HT-29 (cell line): ENCODE measurements around the gene SMYD3. TPM values are rescaled to one million over a fixed set of nuclear protein-coding genes. Genes with fewer than 3 reads are reported as not detected.

Experiments used
- DNase-seq: peaks from one replicate; pipeline ENCODE4 v3.0.0-alpha.2; 2015; ENCODE audit warnings: low spot score
- total RNA-seq: library from RNA; depleted of rRNA; stranded (reverse); fragments of >200 nt; shearing (Covaris generic); gene quantifications from 2 replicates; pipeline ENCODE4 v1.2.3, GENCODE V29; 2014

SMYD3 gene
- total RNA-seq, 1 experiment from 2014 or later = 24.3 TPM

DNA sequence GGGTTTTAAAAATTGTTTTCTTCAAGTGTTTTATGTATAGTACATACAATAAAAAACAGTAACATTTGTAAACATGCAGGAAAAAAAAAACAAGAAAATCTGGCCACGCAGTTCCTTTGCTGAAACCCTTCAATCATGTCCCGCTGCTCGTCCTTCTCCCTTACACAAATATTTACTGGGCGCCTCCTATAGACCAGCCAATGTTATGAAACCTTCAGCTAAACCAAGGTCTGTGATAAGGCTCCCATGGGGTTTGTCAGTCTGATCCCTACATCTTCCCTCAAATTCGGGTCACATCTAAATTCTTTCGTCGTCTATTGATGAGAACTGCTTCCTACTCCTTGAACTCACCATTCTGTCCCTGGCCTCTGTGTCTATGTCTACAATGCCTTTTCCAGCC, 583.9 kb downstream of the SMYD3 start:
- DNase-seq = no peak

DNA sequence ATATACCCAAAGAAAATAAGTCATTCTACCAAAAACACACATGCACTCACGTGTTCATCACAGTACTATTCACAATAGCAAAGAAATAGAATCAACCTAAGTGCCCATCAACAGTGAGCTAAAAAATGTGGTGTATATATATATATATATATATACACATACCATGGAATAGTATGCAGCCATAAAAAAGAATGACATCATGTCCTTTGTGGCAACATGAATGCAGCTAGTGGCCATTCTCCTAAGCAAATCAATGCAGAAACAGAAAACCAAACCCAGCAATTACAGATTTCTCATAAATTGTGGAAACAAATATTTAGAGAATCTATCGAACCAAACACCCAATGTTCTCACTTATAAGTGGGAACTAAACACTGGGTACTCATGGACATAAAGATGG, 585.7 kb downstream of the SMYD3 start:
- DNase-seq = no peak

DNA sequence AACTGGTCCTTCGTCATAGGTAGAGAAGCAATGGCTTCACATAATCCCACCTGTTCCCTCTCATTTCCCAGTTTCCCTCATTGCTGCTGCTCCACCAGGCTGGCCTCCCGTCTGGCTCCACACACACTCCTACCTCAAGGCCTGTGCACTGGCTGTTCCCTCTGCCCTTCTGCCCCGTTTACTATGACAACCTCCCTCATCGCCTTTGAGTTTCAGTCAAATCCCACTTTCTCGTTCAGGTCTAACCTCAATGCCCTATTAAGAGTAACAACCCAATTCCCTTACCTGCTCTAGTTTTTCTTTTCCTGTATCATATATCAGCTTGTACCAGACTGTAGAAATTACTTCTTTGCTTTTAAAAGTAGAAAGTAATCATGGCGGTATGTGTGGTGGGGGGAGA, 589.7 kb downstream of the SMYD3 start:
- no peak for DNase-seq

DNA sequence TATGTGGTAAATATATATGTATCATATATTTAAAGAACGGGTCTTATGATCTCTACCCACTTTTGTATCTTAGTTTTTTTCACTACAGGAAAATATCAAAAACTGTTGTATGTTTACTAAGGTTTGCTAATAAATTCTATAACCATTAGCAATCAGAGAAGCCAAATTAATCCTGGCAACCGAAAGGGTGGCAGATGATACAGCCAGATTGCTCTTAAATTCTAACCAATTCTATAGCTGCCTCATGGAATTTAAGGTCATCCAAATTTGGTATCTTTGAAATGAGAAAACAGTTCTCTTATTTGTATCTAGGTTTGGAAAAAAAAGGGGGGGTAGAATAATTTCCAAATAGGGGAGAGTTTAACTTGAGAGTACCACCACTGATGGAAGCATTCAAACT, 591.2 kb downstream of the SMYD3 start:
- DNase-seq = no peak

DNA sequence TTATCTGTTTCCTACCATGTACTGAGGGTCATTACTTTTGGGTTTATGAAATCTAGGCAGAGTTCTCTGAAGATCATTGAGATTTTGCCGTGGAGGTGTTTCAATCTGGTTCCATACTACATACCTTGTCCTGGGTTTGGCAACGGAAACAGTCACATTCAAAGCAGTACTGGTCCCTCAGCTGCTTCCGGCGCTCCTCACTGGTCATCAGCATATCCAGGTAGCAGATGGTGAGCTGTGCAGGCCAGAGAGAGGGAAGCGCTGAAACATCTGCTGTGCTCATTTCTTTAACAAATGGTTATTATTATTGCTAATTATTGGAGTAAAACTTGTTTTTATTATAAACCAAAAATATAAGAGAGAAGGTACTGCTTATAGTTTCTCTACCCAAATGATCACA, 591.7 kb downstream of the SMYD3 start:
- no peak for DNase-seq

DNA sequence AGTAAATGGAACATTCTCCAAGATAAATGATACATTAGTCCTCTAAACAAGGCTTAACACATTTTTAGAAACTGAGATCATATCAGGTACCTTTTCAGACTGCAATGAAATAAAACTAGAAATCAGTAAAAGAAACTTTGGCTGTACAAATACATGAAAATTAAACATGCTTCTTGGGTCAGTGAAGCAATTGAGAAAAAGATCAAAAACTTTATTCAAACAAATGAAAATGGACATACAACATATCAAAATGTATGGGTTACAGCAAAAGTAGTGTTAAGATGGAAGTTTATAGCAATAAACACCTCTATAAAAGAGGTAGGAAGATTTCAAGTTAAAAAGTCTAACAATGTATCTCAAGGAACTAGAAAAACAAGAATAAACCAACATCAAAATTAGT, 598.5 kb downstream of the SMYD3 start:
- no peak for DNase-seq

DNA sequence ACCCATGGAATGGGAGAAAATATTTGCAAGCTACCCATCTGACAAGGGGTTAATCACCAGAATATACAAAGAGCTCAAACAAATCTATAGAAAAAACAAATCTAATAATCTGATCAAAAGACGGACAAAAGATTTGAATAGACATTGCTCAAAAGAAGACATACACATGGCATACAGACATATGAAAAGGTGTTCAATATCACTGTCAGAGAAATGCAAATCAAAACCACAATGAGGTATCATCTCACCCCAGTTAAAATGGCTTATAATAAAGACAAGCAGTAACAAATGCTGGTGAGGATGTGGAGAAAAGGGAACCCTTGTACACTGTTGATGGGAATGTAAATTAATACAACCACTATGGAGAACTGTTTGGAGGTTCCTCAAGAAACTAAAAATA, 600.9 kb downstream of the SMYD3 start:
- DNase-seq = no peak

DNA sequence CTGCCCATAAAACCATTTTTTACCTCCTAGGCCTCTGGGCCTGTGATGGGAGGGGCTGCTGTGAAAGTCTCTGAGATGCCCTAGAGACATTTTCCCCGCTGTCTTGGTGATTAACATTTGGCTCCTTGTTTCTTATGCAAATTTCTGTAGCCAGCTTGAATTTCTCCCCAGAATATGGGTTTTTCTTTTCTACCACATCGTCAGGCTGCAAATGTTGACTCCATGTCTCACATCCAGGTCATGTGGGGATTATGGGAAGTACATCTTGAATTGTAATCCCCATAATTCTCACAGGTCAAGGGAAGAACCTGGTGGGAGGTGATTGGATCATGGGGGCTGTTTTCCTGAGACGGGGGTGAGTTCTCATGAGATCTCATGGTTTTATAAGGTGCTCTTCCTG, 603.2 kb downstream of the SMYD3 start:
- DNase-seq = no peak

DNA sequence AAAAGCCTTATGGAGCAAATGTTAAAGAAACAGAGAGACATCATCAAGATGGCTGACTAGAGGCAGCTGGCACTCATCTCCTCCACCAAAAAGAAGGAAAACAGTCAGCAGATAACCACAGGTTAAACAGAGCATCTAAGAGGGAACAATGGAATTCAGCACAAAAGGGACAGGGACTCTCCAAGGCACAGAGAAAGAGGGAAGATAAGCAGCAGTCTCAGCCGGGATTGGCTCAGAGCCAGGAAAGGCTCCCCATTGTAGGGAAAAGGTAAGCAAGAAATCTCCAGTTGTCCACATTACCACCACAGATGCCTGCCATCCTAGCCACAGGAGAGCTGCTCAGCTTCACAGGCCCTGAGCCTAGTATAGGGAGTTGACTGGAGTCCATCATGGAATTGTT, 605.5 kb downstream of the SMYD3 start:
- no peak for DNase-seq

DNA sequence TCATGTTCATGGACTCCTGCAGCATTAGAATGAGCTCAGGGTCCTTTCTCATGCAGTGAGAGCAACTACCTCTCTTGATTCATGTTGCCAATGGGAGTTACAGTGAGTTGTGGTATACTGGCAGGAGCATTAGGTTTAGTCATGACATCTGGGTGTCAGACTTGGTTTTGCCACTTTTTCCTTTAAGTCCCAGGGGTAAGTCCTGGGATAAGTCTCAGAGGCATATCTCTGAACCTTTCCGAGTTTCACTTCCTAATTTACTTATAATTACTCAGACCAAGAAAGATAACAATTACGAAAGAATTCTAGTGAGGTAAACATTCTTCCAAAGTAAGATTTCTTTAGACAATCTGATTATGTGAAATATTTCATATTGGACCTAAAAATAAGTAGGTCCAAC, 606.0 kb downstream of the SMYD3 start:
- DNase-seq = no peak

DNA sequence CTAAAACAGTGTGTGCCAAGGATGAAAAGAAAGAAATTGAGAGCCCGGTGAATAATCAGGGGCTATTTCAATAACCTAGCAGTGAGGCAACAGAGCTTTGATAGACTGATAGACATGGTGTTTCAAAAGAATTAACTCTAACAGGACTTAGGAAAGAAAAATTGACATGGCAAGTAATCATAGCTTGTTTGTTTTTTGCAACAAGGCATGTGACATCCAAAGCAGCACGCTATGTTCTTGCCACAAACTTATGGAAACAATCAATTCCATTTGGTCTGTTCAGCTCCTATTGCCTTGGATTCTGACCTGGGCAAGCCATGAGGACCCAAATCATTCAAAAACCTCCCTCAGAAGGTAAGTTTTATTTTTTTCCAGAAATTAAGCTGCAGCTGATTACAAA, 608.5 kb downstream of the SMYD3 start:
- no peak for DNase-seq

DNA sequence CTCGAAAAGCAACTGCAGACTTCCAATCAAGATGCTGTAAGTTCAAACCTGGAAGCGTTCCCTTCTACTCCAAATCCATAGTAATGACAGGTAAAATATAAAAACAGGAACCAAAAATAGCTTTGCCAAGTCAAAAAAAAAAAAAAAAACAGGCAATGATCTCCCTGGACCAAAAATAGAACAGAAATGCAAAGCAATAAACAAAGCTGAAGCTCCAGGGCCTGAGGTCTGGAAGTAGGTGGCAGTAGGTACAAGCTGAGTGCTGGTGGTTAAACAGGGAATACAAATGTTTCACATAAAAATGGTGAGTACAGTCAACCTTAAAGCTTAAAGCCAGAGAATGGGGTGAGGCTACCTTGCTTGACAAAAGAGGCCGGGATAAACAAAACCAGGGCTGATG, 610.8 kb downstream of the SMYD3 start:
- DNase-seq = no peak

DNA sequence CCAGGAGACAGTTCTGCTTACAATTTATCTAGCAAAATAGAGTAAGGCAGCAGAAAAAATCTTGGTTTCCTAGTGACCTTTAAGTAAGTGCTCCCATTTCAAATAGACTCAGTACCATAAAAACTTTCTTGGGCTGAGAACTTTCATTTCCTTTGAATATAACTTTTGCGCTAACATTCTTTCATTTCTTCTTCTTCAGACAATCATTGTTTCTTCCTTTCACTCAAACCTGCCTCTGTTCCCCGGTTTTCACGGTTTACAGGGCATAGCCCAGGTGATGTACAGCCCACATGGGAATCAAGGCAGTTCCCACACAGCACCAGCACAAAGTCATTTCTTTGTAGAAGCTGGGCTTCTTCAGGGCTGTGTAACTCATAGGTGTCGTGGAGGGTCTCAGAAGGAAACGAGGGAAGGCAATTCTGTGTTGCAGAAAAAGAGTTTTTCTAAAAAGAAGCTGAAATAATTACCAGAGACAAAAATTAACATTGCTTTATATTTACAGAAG, 611.6 kb downstream of the SMYD3 start:
- DNase-seq = no peak

DNA sequence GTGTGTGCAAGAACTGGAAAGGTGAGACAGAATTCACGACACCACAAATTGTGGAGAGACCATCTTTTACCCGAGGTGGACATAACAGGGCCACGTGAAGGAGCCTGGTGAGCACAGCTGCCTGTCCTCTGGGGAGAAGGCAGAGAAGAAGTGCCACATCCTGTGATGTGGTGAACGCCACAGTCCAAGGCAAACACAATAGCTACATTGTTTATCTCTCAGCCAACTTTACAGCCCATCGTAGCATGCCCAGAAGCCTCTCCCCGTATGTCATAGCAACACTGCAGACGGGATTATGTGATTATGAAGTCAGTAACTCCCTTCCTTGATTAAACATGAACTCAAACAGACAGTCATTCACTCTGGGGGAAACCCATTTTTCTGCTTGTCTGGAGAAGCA, 612.2 kb downstream of the SMYD3 start:
- no peak for DNase-seq

DNA sequence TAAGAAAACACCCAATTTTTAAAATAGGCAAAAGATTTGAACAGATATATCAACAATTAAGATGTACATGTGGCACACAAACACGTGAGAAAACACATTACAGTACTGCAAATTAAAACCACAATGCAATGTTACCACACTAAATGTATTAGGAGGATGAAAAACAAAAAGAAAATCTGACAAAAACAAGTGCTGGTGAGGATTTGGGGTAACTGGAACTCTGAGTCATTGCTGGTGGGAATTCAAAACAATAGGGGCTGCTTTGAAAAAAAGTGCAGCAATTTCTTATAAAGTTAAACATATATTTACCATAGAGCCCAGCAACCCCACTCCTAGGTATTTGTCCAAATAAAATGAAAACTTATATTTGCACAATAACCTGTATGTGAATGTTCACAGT, 614.1 kb downstream of the SMYD3 start:
- DNase-seq = no peak

DNA sequence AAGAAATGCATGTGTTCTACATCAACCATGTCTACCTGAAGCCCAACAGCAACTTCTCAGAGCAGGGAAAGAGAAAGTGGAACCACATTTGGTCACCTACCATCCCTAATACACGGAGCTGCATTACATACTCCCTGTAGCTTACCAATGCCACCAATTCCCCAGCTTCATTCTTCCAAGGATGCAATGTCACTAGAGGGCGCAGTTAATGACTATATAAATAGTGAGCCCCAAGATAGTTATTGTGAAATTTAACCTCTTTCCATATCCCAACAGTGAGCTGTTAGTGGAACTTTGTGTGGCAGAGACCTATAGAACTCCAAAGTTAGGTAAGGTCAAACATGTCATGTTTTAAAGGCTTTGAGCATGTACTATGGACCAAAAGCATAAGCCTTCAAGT, 618.3 kb downstream of the SMYD3 start:
- DNase-seq = peak; percentile 70

DNA sequence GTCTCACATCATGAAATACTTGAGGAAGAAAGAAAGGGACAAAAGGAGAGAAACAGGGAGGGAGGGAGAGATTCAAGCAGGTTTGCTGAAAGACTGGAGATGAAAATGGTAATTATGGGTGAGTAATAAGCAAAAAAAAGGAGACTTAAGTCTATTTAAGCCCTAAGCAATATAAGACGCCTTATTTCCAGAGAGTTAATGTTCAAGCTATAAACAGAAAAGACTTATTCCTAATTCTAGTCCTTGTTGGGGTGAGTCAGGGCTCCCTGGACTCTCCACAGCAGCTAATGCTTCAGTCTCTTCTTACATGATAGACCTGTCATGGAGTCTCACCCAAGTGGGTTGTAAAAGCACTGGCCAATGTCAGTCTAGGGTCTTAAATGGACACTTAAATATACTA, 619.2 kb downstream of the SMYD3 start:
- no peak for DNase-seq

DNA sequence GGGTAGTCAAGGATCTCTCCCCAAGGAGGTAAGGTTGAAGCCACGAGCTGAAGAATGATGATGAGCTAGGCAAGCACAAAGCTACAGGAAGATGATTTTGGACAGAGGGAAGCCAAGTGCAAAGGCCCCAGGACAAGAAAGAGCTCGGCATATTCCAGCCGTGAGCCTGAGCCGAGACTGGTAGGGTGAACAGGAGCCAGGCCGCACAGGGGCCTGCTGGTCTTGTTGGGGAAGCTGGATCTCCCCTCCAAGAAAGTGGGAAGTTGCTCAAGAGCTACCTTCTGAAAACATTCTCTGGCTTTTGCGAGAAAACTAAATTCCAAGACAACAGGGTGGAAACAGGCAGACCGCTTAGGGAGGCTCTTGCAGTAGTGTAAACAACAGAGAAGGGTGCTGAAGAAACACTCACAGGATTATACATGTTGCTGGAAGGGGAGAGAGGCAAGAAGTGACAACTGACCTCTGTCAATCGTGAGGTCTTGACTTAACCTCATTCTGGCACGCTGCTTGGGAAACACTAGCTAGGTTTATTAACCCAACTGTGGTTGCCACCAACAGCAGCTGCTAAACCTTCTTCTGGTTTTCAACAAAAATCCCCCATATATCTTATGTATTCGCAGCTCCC, 625.2 kb downstream of the SMYD3 start:
- DNase-seq = no peak

DNA sequence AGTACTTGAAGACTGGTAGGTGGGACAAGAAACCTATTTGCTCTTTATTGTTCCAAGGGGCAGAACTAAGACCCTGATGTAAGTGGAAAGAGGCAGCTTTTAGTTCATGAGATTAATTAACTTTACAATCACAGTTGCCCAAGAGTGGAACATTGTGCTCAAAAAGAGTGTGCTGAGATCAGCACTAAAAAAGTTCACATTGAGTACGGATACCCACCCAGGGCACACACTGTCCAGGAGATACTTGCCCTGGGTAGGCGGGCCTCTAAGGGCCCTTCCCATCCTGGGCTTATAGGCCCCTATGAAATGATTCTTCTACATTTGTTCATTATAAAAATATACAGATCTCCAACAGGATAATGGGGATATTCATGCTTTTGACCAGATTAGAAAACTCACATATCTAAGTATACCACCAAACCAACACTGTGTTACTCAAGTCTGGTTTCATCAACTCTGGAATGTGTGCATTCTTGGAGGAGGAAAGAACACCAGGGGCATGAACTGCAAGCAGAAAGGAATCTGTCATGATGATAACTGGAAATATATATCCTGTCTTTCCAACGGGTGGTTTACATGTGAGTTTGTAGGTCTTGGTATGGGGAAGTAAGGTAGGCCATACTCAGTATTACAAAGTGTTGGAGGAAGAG, 626.2 kb downstream of the SMYD3 start:
- DNase-seq = no peak

DNA sequence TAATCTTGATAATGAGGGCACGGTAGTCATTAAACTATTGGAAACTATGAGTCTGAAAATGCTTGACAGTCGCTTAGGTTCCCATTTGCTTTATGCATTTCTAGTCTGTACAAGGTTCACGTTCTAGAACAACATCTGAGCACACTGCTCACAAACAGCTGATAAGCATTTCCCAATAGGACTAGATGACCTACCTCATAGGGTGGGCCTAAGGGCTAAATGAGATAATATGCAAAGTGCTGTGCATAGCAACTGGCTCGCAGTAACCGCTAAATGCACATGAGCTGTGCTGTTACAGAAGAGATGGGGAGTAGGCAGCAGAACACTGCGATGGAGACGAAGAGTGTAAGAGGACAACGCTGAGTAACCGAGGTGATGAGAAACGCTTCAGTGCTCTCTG, 628.0 kb downstream of the SMYD3 start:
- no peak for DNase-seq

DNA sequence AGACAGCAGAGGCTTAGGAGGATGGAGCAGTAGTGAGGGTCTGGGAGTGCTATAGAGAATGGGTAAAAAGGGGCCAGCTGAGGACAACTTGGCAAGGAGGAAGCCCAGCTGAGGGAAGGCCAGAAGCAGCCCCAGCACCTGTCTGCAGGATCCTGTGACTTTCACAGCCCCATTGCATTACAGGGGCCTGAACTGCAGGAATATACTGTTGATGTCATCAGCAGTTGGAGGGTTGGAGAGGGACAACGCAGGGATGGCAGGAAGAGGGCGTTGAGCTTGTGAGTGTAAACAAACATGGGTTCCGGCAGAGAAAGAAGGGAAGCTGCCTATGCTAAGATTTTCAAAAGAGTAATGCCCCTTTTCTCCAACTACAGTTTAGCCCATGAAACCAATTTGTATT, 628.5 kb downstream of the SMYD3 start:
- DNase-seq = no peak

DNA sequence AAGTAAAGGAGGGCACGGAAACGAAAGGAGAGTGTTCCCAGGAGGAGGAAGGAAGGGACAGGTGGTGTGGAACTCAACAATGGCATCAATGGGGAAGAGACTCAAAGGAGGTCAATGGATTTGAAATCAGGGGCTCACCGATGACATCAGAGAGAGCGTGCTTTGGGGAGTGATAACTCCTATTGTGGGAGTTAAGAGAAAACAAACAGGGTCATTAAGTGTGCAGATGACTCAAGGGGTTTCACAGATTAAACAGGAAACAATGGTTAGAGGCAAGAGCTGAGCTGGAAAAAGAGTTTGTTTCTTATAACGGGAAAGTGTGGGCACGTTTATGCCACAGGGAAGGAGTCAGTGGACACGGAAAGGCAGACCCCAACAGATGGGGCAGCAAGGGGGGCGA, 629.1 kb downstream of the SMYD3 start:
- DNase-seq = no peak

DNA sequence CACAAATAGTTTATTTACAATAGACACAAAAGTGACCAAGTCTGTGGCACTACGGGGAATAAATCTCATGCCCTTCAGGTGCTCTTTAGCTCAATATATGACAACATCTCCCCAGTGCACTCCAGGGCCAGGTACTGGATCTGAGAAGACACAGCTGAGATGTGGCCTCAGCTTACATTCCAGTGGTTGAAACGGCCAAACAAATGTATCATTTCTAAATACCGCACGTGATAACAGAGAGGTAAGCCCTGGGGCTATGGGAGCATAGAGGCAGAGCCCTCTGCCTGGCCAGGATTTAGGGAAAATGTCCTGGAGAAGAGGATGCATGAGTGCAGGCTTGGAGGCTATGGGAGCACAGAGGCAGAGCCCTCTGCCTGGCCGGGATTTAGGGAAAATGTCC, 630.5 kb downstream of the SMYD3 start:
- DNase-seq = no peak
